Muscle layer of colon (tissue), 2 donors: ENCODE results near the gene ALDH1A2.

Experiments
- H3K27ac ChIP-seq: one replicate; pipeline ENCODE4 v1.7.0; 2013; ENCODE audit warnings: low read depth, mild to moderate bottlenecking, low read length, moderate library complexity
- H3K27me3 ChIP-seq, 2 donors: one replicate each; pipeline ENCODE4 v1.7.0; 2013; ENCODE audit warnings: low read length in 2 of 2, mild to moderate bottlenecking in 2 of 2; ENCODE audit not compliant: insufficient read depth in 2 of 2, control insufficient read depth in 1 of 2
- H3K36me3 ChIP-seq: one replicate; pipeline ENCODE4 v1.7.0; 2013; ENCODE audit warnings: mild to moderate bottlenecking, low read length; ENCODE audit not compliant: insufficient read depth
- H3K4me1 ChIP-seq: one replicate; pipeline ENCODE4 v1.7.0; 2013; ENCODE audit warnings: mild to moderate bottlenecking, low read length; ENCODE audit not compliant: insufficient read depth
- H3K4me3 ChIP-seq, 2 donors: one replicate each; pipeline ENCODE4 v1.7.0; 2013; ENCODE audit warnings: low read length in 2 of 2, low read depth in 1 of 2, mild to moderate bottlenecking in 1 of 2, moderate library complexity in 1 of 2
- H3K9ac ChIP-seq: one replicate; pipeline ENCODE4 v1.7.0; 2013; ENCODE audit warnings: low read length
- H3K9me3 ChIP-seq: one replicate; pipeline ENCODE4 v1.7.0; 2013; ENCODE audit warnings: mild to moderate bottlenecking, low read length
- donor health status: abdominal sarcoma.
- donor health status: Adenocarcinoma of cecum.

The ALDH1A2 gene

DNA sequence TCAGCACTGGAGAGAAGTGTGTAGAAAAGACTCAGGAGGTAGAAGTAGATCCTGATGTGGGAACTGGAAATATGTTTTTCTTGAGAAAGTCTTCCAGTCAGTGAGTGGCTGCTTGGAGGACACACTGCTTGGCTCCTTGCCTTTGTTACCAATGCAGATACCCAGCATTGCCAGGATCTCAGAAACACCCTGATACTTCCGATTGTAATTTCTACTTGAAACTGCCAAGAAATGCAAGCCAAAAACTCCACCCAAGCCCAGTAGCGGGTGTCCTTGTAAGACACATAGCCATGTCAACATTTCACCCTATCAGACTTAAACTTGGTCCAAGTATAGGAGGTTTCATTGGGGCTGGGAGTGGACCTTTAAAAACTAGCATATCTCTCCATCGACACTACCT is 141.8 kb downstream of the ALDH1A2 start:
- Histone ChIP-seq H3K4me3 (no peak overlapping the region), H3K27me3 (no peaks in the 10 kb centered on the region), H3K9me3 (no peaks in the 10 kb centered on the region), H3K36me3 (no peaks in the 10 kb centered on the region), H3K4me1 (peaks cover 9% of the 10 kb centered on the region), H3K9ac (no peak overlapping the region), H3K27ac (no peak overlapping the region)

DNA sequence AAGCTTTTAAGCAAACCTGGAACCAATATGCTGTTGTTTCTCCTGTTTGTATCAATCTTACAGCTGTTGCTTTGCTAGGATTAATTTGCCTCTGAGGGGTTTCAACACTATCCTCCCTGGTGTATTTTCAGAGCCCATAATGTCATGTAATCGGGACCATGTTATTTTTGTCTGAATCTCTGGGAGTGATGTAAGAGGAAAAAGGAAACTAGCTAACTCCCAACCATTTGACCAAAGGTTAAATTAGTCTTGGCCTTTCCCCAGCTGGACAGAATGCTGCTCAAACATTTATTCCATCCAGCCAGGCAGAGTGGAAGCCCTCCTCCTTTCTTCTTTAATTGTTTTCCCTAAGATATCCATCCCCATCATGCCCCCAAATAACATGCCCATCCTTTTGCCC is 142.2 kb downstream of the ALDH1A2 start:
- Histone ChIP-seq H3K9ac (no peak overlapping the region), H3K9me3 (no peaks in the 10 kb centered on the region), H3K4me1 (peaks cover 9% of the 10 kb centered on the region), H3K4me3 (no peak overlapping the region), H3K27me3 (no peaks in the 10 kb centered on the region), H3K36me3 (no peaks in the 10 kb centered on the region), H3K27ac (no peak overlapping the region)

DNA sequence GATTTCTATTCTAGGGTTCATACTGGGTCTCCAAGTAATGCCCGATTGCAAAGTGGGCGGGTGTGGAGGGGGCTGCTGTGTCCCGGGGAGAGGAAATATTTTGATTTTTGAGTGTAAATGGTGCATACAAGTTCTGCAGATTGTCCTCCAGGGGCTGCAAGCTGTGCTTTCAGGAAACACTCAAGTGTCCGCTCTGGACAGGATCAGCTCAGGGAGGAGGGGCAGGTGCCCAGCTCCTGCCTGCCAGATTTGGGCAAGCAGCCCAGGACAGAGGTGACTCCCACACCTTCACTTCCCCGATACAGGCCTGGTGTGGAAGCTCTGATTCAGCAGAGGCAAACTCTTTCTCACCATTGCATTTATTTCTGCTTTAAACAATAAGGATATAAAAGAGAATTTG is 142.7 kb downstream of the ALDH1A2 start:
- peaks cover 9% of the 10 kb centered on the region for H3K4me1 ChIP-seq
- H3K9me3 ChIP-seq = no peaks in the 10 kb centered on the region
- H3K27me3 ChIP-seq = no peaks in the 10 kb centered on the region
- no peak overlapping the region for H3K4me3 ChIP-seq
- H3K27ac ChIP-seq = no peak overlapping the region
- no peaks in the 10 kb centered on the region for H3K36me3 ChIP-seq
- H3K9ac ChIP-seq = no peak overlapping the region

DNA sequence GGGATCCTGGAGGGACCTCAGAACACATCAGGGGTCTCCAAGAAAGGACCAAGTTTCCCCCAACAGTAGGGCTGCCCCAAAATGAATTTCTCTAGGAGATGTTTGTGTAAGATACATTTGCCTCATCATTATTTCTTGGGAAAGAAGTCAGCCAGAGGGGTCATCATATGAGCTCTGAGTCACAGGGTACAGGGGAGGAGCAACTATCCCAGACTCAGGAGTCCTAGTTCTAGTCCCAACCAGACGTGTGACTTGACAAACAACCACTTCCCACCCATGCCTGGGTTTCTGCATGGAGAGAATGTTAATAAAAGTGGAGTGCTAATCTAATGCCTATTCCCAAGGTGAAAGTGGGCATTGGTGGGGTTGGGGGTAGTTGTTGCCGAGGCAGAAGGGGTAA is 144.1 kb downstream of the ALDH1A2 start:
- Histone ChIP-seq H3K4me3 (no peak overlapping the region), H3K9ac (no peak overlapping the region), H3K27me3 (no peaks in the 10 kb centered on the region), H3K27ac (no peak overlapping the region), H3K4me1 (peaks cover 9% of the 10 kb centered on the region), H3K36me3 (no peaks in the 10 kb centered on the region), H3K9me3 (no peaks in the 10 kb centered on the region)

DNA sequence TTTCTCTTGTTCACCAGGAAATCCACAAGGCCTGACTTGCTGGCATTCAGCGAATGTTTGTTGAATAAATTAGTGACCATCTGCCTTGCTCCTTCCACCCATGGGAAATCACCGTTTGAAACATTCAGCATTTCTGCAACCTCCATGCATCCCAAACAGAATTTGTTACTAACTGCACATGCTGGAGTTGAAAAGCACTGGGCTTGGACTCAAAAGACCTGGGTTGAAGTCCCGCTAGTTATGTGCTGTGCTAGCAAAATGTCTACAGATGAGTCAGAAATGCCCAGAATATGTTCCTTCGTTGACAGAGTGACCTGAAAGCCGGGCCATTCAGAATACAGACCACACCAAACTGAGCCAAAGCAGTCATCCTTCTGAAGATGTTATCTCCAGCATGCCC is 144.6 kb downstream of the ALDH1A2 start:
- Histone ChIP-seq H3K4me1 (peaks cover 9% of the 10 kb centered on the region), H3K9ac (no peak overlapping the region), H3K27me3 (no peaks in the 10 kb centered on the region), H3K4me3 (no peak overlapping the region), H3K27ac (no peak overlapping the region), H3K9me3 (no peaks in the 10 kb centered on the region), H3K36me3 (no peaks in the 10 kb centered on the region)

DNA sequence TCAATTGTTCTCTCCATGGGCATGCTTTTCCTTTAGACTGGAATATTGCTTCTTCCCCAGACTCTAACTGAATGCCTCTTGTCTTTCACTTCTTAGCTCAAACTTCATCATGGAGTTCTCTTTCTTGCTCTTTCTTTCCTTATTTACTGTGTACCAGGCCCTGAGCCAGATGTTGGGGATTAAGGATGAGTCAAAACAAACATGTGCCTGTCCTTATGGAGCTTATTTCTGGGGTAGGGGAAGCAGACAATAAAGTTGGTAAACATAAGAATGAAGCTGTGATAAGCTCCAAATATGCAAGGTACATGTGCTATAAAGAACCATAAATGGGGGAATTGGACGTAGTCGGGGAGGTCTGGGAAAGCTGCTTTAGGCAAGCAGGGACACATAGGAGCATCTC is 145.8 kb downstream of the ALDH1A2 start:
- Histone ChIP-seq H3K36me3 (no peaks in the 10 kb centered on the region), H3K9ac (no peak overlapping the region), H3K9me3 (no peaks in the 10 kb centered on the region), H3K4me3 (no peak overlapping the region), H3K4me1 (peaks cover 9% of the 10 kb centered on the region), H3K27me3 (no peaks in the 10 kb centered on the region), H3K27ac (no peak overlapping the region)

DNA sequence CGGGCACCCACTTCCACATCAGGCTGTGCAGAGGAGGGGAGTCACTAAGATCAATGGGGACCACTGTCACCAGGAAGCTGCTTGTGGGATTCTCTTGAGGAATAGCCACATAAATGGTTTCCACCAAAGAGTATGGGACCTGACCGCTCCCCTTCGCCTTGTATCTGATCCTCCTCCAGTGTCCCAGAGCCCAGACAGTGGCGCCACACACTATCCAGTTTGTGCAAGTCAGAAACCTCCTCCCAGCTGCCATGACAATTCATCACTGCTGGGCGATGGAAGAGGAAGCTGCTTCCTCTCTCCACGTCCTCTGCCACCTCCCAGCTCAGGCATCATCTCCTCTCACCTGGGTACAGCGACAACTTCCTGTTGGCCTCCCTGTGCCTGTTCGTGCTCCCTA is 147.5 kb downstream of the ALDH1A2 start:
- Histone ChIP-seq H3K9me3 (no peaks in the 10 kb centered on the region), H3K27ac (no peak overlapping the region), H3K36me3 (no peaks in the 10 kb centered on the region), H3K27me3 (no peaks in the 10 kb centered on the region), H3K4me1 (peaks cover 9% of the 10 kb centered on the region), H3K4me3 (no peak overlapping the region), H3K9ac (no peak overlapping the region)

DNA sequence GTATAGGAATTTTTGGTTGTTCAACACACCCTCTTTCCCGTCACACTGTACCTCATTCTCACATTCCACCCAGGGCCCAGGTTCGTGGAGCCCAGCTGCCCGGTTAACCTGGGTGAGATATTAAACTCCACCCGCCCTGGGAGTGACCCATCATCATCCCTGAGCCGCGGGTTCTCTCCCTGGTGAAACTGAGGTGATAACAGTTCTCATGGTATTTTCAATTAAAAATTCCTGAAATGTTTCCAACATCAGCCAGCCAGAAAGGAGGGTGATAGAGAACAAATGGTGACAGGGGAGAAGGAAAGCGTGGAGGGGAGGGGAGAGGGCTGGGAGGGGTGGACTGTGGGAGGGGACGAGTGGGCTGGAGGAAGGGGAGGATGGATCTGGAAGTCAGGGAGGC is 148.8 kb downstream of the ALDH1A2 start:
- H3K4me1 ChIP-seq = no peaks in the 10 kb centered on the region
- no peaks in the 10 kb centered on the region for H3K36me3 ChIP-seq
- no peak overlapping the region for H3K27ac ChIP-seq
- H3K9ac ChIP-seq = no peak overlapping the region
- no peak overlapping the region for H3K4me3 ChIP-seq
- no peaks in the 10 kb centered on the region for H3K27me3 ChIP-seq
- H3K9me3 ChIP-seq = no peaks in the 10 kb centered on the region

DNA sequence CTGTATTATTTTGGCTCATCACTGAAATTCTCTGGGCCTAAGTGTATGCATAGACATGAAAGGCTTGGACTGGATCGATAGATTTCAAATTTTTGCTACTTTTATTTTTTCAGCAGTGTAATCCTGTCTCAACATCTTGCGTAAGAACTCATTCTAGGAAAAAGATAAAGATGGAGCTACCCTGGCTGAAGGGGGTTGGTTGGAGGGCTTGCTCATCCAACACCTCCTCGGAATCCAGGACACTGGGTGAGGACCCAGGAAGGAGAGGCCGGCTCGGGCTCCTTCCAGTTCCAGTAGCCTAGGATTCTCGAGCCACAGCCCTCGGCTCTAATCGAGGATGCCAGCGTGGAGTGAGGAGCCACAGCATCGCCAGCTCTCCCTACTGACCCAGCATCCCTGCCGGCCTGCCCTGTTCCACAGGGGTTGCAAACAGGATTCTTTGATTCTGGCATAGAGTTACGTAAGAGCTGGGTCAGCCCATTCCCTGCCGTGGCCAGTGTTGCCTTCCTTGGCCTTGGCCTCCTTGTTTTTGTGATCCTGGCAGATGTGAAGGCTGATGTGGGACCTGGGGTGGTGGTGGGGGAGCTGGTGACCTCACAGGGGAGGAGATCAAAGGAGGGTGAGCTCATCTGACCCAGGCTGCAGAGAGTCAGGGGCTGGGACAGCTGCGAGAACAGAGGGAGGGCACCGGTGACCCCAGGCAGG is 149.5 kb downstream of the ALDH1A2 start:
- H3K9me3 ChIP-seq = no peaks in the 10 kb centered on the region
- H3K4me1 ChIP-seq = no peaks in the 10 kb centered on the region
- H3K27me3 ChIP-seq = no peaks in the 10 kb centered on the region
- H3K4me3 ChIP-seq = no peak overlapping the region
- no peaks in the 10 kb centered on the region for H3K36me3 ChIP-seq
- H3K27ac ChIP-seq = no peak overlapping the region
- H3K9ac ChIP-seq = no peak overlapping the region

DNA sequence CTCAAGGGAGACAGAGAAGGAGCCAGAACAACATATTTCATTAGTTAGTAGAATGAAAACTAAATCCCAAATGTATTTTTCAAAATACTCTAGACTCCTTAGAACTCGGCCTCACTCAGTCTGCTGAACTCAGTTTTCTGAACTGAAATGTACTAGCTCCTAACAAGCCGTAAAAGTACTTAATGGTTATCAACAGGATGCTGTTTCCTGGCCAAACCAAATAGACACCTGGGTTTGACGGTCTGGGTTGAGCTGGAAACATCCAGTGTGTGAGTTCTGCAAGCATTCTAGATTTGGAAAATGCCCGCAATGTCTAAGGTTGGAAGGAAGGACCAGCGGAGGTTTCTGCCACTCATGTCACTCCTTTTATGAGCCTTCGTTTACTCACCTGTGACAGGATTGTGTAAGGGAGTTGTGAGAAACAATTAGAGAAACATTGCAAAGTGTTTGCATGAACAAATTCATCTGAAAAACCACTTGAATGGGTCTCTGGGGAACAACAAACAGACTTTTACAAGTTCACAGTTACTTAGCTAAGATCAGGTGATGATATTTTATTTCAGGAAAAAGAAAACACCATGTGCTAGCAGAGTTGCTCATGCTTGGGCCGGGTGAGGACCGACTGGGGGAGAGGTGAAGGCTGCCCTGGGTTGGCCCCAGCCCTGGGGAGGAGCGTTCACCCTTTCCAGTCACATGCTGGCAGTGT is 151.0 kb downstream of the ALDH1A2 start:
- Histone ChIP-seq H3K9ac (no peak overlapping the region), H3K9me3 (no peaks in the 10 kb centered on the region), H3K4me1 (no peaks in the 10 kb centered on the region), H3K27ac (no peak overlapping the region), H3K36me3 (no peaks in the 10 kb centered on the region), H3K4me3 (no peak overlapping the region), H3K27me3 (no peaks in the 10 kb centered on the region)

DNA sequence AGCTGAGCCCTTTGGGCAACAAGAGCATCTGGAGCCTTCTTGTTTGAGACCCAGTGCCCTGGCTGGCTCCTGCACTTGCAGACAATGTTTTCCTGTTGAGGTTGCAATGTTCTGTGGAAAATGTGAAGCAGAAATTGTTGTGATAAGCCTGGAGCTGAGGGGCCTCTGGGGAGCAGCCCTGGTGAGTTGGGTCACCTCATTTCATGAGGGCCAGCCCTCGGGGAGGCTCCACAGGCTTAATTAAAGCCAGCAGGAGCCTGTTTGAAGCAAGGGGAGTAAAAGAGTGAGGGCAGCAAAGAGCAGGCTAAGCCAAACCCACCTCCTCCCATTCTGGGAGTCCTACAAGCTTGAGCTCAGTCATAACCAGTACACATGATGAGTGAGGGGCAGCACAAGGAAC is 154.3 kb downstream of the ALDH1A2 start:
- Histone ChIP-seq H3K4me1 (no peaks in the 10 kb centered on the region), H3K9ac (no peak overlapping the region), H3K9me3 (no peaks in the 10 kb centered on the region), H3K27me3 (no peaks in the 10 kb centered on the region), H3K36me3 (no peaks in the 10 kb centered on the region), H3K27ac (no peak overlapping the region), H3K4me3 (no peak overlapping the region)

DNA sequence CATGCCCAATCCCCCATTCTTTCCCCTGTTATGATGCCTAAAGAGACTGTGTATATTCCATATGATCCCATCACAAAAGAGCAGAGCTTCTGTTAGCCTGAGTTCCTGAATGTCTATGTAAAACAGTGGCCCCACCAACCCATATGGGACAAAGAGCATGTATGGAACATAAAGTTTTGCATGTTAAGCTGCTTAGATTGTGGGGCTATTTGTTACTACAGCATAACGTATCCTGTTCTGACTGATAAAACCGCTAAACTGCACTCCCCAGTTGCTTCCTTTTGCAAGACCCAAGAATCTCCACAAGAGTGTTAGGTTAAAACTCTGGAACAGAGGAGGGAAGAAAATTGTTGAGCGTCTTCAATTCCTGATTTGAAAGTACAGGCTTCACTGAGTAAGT is 154.8 kb downstream of the ALDH1A2 start:
- no peaks in the 10 kb centered on the region for H3K9me3 ChIP-seq
- H3K4me3 ChIP-seq = no peak overlapping the region
- H3K27ac ChIP-seq = no peak overlapping the region
- no peak overlapping the region for H3K9ac ChIP-seq
- H3K4me1 ChIP-seq = no peaks in the 10 kb centered on the region
- no peaks in the 10 kb centered on the region for H3K27me3 ChIP-seq
- no peaks in the 10 kb centered on the region for H3K36me3 ChIP-seq
